ENCODE measurements around the gene KIAA1755.

KIAA1755 gene

DNA sequence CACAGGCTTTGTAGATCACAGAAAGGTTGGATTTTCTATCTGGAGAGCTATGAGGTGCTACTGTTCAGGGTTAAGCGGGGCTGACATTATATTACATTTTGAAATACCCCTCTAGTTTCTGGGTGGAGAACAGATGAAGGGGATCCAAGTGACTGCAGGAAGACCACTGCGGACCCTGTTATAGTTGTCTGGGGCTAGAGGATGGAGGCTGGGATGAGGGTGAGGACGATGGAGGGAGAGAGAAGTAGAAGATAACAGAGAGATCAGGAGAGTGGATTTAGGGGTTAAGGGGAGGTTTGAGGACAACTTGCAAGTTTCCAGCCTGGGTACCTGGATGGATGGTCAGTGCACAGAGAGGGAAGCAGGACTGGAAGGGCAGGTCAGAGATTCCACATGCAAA, 52.0 kb downstream of the KIAA1755 start:
- Histone ChIP-seq H3K4me3 (ENCODE audit: low read depth, low read length) (no peak overlapping the region), H3K9me3 (no peaks in the 10 kb centered on the region), H3K36me3 (no peaks in the 10 kb centered on the region), H3K4me1 (no peaks in the 10 kb centered on the region), H3K27me3 (no peaks in the 10 kb centered on the region)
- TF ChIP-seq, protein P1, sequence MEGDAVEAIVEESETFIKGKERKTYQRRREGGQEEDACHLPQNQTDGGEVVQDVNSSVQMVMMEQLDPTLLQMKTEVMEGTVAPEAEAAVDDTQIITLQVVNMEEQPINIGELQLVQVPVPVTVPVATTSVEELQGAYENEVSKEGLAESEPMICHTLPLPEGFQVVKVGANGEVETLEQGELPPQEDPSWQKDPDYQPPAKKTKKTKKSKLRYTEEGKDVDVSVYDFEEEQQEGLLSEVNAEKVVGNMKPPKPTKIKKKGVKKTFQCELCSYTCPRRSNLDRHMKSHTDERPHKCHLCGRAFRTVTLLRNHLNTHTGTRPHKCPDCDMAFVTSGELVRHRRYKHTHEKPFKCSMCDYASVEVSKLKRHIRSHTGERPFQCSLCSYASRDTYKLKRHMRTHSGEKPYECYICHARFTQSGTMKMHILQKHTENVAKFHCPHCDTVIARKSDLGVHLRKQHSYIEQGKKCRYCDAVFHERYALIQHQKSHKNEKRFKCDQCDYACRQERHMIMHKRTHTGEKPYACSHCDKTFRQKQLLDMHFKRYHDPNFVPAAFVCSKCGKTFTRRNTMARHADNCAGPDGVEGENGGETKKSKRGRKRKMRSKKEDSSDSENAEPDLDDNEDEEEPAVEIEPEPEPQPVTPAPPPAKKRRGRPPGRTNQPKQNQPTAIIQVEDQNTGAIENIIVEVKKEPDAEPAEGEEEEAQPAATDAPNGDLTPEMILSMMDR (IDR thresholded peaks at IDR 0.05; ENCODE audit: low read depth, low read length) = no peak
- DNase-seq = no peak

DNA sequence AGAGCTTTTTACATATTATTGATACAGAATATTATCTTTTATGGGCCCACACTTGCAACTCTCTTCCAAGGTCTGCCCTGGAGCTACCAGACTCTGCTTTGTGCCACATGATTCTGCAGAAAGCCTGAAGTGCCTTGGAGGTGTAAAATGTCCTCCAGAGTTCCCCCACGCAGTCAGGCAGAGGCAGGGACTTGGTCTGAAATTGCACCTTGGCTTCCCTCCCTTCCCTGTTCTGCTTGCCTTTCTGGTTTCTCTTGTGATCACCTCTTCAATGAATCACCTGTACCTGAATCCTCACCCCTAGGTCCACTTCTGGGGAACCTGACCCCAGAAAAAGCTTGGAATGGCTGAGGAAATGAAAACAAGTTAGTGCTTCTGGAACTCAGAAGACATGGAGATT, 52.4 kb downstream of the KIAA1755 start:
- DNase-seq = no peak
- Histone ChIP-seq H3K27me3 (no peaks in the 10 kb centered on the region), H3K9me3 (no peaks in the 10 kb centered on the region), H3K4me3 (ENCODE audit: low read depth, low read length) (no peak overlapping the region), H3K4me1 (no peaks in the 10 kb centered on the region), H3K36me3 (no peaks in the 10 kb centered on the region)
- TF ChIP-seq, protein P1 (IDR thresholded peaks at IDR 0.05; ENCODE audit: low read depth, low read length) = no peak

DNA sequence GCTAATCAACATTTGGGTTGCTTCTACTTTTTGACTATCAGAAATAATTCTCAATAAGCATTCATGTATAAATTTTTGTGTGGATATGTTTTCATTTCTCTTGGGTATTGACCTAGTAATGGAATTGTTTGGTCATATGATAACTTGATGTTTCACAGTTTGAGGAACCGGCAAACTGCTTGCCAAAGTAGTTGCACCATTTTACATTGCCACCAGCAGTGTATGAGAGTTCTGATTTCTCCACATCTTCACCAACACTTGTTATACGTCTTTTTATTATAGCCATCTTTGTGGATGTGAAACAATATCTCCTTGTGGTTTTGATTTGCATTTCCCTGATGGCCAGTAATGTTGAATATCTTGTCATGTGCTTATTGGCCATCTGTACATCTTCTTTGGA, 52.9 kb downstream of the KIAA1755 start:
- no peak for DNase-seq
- Histone ChIP-seq H3K4me3 (ENCODE audit: low read depth, low read length) (no peak overlapping the region), H3K27me3 (no peaks in the 10 kb centered on the region), H3K4me1 (no peaks in the 10 kb centered on the region), H3K36me3 (no peaks in the 10 kb centered on the region), H3K9me3 (no peaks in the 10 kb centered on the region)
- TF ChIP-seq, protein P1 (IDR thresholded peaks at IDR 0.05; ENCODE audit: low read depth, low read length) = no peak

DNA sequence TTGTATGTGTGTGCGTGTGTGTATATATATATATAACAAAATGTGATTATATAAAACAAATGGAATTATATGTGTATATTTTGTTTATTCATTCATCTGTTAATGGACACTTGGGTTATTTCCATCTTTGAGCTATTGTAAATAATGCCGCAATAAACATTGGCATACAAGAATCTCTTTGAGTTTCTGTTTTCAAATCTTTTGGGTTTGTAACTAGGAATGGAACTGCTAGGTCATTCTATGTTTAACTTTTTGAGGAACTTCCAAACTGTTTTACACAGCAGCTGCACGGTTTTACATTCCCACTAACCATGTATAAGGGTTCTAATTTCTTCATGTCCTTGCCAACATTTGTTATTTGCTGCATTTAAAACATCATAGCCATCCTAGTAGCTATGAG, 55.5 kb downstream of the KIAA1755 start:
- DNase-seq = no peak
- Histone ChIP-seq H3K4me3 (ENCODE audit: low read depth, low read length) (no peak overlapping the region), H3K36me3 (no peaks in the 10 kb centered on the region), H3K27me3 (no peaks in the 10 kb centered on the region), H3K4me1 (no peaks in the 10 kb centered on the region), H3K9me3 (no peaks in the 10 kb centered on the region)
- TF ChIP-seq, protein P1 (IDR thresholded peaks at IDR 0.05; ENCODE audit: low read depth, low read length) = no peak

DNA sequence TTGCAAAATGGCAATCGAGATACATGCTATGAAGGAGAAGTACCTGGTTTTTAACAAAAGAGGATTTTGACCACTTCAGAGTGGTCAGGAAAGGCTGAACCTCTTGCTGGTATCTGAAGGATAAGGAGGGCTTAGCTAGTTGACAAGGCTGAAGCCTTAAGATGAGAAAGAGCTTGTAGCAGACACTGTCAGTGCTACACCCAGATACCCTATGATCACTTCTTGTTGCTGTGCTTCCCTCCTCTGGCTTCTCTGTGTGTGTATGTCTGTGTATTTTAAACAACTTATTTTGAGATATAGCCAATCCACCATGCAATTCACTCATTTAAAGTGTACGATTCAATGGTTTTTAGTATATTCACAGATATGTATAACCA, 56.6 kb downstream of the KIAA1755 start:
- no peaks in the 10 kb centered on the region for H3K9me3 ChIP-seq
- TF ChIP-seq, protein P1 (IDR thresholded peaks at IDR 0.05; ENCODE audit: low read depth, low read length) = no peak
- no peaks in the 10 kb centered on the region for H3K4me1 ChIP-seq
- no peaks in the 10 kb centered on the region for H3K36me3 ChIP-seq
- H3K27me3 ChIP-seq = no peaks in the 10 kb centered on the region
- H3K4me3 ChIP-seq (ENCODE audit: low read depth, low read length) = no peak overlapping the region
- DNase-seq = no peak

DNA sequence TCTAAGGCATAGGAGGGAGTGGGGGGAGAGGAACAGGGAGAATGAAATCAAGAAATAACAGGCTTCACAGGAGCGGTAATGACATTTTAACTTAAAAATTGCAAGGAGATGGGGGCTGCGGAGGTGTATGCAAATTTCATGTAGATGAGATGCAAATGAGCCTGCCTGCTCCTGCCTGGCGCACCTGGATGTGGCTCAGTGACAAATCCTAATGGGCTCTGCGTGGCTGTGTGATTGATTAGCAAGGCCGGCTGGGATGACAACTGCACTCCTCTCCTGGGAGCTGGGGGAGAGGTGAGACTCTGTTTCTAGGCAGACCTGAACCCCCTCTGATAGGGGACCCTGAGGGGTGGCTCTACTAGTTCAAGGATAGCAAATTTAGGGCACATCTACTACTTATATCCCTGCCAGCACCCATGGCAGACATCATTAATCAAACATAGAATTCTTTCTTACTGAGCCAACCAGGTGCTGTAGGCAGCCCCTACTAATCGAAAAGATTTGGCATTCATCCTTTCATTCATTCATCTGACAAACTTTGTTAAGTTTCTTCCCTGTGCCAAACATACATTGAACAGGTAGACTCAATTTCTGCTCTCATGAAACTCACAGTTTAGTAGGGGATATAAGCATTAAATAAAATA, 57.1 kb downstream of the KIAA1755 start:
- Histone ChIP-seq H3K4me1 (no peaks in the 10 kb centered on the region), H3K27me3 (no peaks in the 10 kb centered on the region), H3K9me3 (no peaks in the 10 kb centered on the region), H3K36me3 (no peaks in the 10 kb centered on the region), H3K4me3 (ENCODE audit: low read depth, low read length) (no peak overlapping the region)
- TF ChIP-seq, protein P1 (IDR thresholded peaks at IDR 0.05; ENCODE audit: low read depth, low read length) = no peak
- no peak for DNase-seq

Measured in BE2C (cell line).